K562 (cell line): ENCODE data around the gene CFDP1. TPM values are rescaled to one million over a fixed set of nuclear protein-coding genes. Genes with fewer than 3 reads are reported as not detected.

Source experiments
- EZH2 ChIP-seq: IDR thresholded peaks from 2 replicates; pipeline ENCODE4 v1.6.1; 2012; ENCODE audit warnings: low read depth, mild to moderate bottlenecking, inconsistent platforms, low read length, borderline replicate concordance
- ILF3 ChIP-seq: fragments of 450-650 bp; IDR thresholded peaks from 2 replicates; pipeline ENCODE4 v1.6.1; 2018; ENCODE audit warnings: antibody characterized with exemption, mild to moderate bottlenecking, moderate library complexity, borderline replicate concordance
- KLF13 ChIP-seq: fragments of 450-650 bp; IDR thresholded peaks from 2 replicates; pipeline ENCODE4 v1.6.1; 2016; ENCODE audit warnings: missing genetic modification characterization, low read depth, mild to moderate bottlenecking, missing compliant biosample characterization, moderate library complexity, borderline replicate concordance
- MAFK ChIP-seq: IDR thresholded peaks from 2 replicates; pipeline ENCODE4 v1.6.1; 2011; ENCODE audit warnings: low read length, improper control_type of control experiment
- MEIS2 ChIP-seq: fragments of 450-650 bp; IDR thresholded peaks from 2 replicates; pipeline ENCODE4 v1.6.1; 2014; ENCODE audit warnings: mild to moderate bottlenecking; ENCODE audit not compliant: partially characterized antibody
- NCOA1 ChIP-seq: fragments of 450-650 bp; IDR thresholded peaks from 2 replicates; pipeline ENCODE4 v1.6.1; 2016; ENCODE audit warnings: low read depth
- POLR2H ChIP-seq: IDR thresholded peaks from 2 replicates; pipeline ENCODE4 v1.6.1; 2016; ENCODE audit warnings: missing genetic modification characterization, low read depth, mild to moderate bottlenecking, control low read depth, missing compliant biosample characterization, moderate library complexity
- SMAD4 ChIP-seq: fragments of 250-450 bp; sonication (Bioruptor Pico); conservative IDR thresholded peaks from 2 replicates; pipeline ENCODE4 v1.8.0; 2021; ENCODE audit warnings: inconsistent platforms, mild to moderate bottlenecking, moderate library complexity
- TAF7 ChIP-seq: fragments of 450-650 bp; IDR thresholded peaks from 2 replicates; pipeline ENCODE4 v1.6.1; 2016; ENCODE audit warnings: missing genetic modification characterization, missing compliant biosample characterization
- ZFP1 ChIP-seq: fragments of 450-650 bp; formaldehyde crosslinking; IDR thresholded peaks from 2 replicates; pipeline ENCODE4 v1.4.0; 2020; ENCODE audit warnings: mild to moderate bottlenecking, mixed read lengths
- ZKSCAN3 ChIP-seq: fragments of 250-450 bp; sonication (Bioruptor Pico); IDR thresholded peaks from 2 replicates; pipeline ENCODE4 v1.4.0; 2020
- ZNF24 ChIP-seq: fragments of 450-650 bp; IDR thresholded peaks from 2 replicates; pipeline ENCODE4 v1.6.1; 2016
- ZNF282 ChIP-seq: sonication (generic); formaldehyde crosslinking; IDR thresholded peaks from 2 replicates; pipeline ENCODE4 v1.8.1; 2023; ENCODE audit warnings: missing genetic modification reagents
- ZNF311 ChIP-seq: fragments of 250-450 bp; sonication (Bioruptor Pico); IDR thresholded peaks from 2 replicates; pipeline ENCODE4 v1.4.0; 2020; ENCODE audit warnings: mild to moderate bottlenecking, moderate library complexity
- ZNF586 ChIP-seq: fragments of 450-650 bp; formaldehyde crosslinking; conservative IDR thresholded peaks from 2 replicates; pipeline ENCODE4 v1.4.0; 2020; ENCODE audit warnings: mild to moderate bottlenecking, moderate library complexity
- polyA plus RNA-seq, 8 experiments: library from polyadenylated mRNA; depleted of rRNA in 4 of 8; stranded (reverse) in 5 of 8; unstranded in 3 of 8; fragments of >200 nt; fragmentation: Nextera tagmentation in 2 of 8; fragmentation: Illumina TruSeq in 1 of 8; extraction: Ambion mirVana in 2 of 8; extraction: Trizol in 1 of 8; gene quantifications; 2 replicates each; pipeline versions ENCODE4 v1.2.1 to v1.2.3, GENCODE V29; 2011 to 2014; ENCODE audit warnings: inconsistent platforms in 1 of 8, missing spikeins in 1 of 8
- total RNA-seq, 7 experiments: library from RNA; depleted of rRNA in 6 of 7; stranded (reverse); fragments of >200 nt in 6 of 7; fragmentation: Illumina TruSeq in 2 of 7; extraction: Trizol in 2 of 7; gene quantifications; 2 replicates each; pipeline versions ENCODE4 v1.2.1 to v1.2.3, GENCODE V29; 2011 to 2021; ENCODE audit warnings: low replicate concordance in 1 of 7
- TF ChIP-seq, protein P1 (sequence below), 2 experiments: fragments of 450-650 bp in 1 of 2; sonication (generic) in 1 of 2; formaldehyde crosslinking in 1 of 2; IDR thresholded peaks; 2 replicates each; pipeline versions ENCODE4 v1.7.1 to v1.9.0; 2016 to 2022; ENCODE audit warnings: inconsistent platforms in 1 of 2, mild to moderate bottlenecking in 1 of 2, missing genetic modification reagents in 1 of 2
- TF ChIP-seq, protein P2 (sequence below), 3 experiments: fragments of 200-800 bp in 1 of 3; sonication (Bioruptor generic) in 1 of 3; sonication (generic) in 1 of 3; formaldehyde crosslinking in 1 of 3; IDR thresholded peaks; 2 replicates each; pipeline versions ENCODE4 v1.6.1 to v1.8.0; 2016 to 2022; ENCODE audit warnings: mild to moderate bottlenecking in 2 of 3, missing compliant biosample characterization in 2 of 3, missing genetic modification characterization in 2 of 3, missing genetic modification reagents in 1 of 3

Gene CFDP1
- total and polyA plus RNA-seq, 9 of the 15 experiments (the other 6 are each of a cell fraction or from before 2014, with no cell fraction given) = 31.5 to 78.4 (median 61.7) TPM

DNA sequence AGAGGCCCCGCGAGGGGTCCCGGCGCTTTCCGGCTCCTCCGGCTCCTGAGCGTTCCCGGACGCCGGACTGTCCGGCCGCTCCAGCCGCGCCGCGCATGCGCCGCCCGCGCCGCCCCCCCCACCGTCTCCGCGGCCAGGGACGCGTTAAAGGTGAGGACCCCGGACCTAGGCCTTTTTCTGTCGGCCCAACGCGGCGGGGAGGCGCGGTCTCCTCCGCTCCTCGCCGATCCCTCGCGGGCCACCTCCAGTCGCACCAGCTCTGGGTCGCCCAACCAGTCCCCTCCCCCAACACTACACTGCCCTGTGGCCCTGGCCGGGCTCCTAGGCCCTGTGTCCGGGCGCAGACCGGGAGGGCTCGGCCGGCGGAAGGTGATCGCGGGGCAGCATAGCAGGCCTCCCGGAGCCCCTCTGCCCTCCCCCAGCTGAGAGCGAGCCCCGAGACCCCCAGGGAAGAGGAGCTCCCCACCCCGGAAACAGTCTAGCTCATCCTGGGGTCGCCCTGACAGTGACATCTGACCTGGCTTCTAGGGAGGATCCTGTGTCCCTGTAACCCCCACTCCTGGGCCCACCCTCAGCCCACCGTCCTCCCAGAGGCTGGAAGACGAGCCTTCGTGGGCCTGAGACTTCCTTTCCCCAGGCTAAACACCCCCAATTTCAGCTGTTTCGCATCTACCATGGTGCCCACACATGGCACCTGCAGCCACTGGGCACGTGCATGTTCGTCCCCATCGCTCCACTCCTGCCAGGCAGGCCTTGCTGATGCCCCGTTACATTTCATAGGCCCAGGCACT is 167.2 kb downstream of the CFDP1 start (continued):
- TF ChIP-seq, protein P1, sequence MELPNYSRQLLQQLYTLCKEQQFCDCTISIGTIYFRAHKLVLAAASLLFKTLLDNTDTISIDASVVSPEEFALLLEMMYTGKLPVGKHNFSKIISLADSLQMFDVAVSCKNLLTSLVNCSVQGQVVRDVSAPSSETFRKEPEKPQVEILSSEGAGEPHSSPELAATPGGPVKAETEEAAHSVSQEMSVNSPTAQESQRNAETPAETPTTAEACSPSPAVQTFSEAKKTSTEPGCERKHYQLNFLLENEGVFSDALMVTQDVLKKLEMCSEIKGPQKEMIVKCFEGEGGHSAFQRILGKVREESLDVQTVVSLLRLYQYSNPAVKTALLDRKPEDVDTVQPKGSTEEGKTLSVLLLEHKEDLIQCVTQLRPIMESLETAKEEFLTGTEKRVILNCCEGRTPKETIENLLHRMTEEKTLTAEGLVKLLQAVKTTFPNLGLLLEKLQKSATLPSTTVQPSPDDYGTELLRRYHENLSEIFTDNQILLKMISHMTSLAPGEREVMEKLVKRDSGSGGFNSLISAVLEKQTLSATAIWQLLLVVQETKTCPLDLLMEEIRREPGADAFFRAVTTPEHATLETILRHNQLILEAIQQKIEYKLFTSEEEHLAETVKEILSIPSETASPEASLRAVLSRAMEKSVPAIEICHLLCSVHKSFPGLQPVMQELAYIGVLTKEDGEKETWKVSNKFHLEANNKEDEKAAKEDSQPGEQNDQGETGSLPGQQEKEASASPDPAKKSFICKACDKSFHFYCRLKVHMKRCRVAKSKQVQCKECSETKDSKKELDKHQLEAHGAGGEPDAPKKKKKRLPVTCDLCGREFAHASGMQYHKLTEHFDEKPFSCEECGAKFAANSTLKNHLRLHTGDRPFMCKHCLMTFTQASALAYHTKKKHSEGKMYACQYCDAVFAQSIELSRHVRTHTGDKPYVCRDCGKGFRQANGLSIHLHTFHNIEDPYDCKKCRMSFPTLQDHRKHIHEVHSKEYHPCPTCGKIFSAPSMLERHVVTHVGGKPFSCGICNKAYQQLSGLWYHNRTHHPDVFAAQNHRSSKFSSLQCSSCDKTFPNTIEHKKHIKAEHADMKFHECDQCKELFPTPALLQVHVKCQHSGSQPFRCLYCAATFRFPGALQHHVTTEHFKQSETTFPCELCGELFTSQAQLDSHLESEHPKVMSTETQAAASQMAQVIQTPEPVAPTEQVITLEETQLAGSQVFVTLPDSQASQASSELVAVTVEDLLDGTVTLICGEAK (IDR thresholded peaks at IDR 0.05) = peak; percentile 55; the same call in 1 of the 2 replicates
- TF ChIP-seq, protein P1 (CRISPR knock-in tag; IDR thresholded peaks at IDR 0.05) = no peak
- TF ChIP-seq POLR2H (no peak), MEIS2 (peak; percentile 76), EZH2 (no peak), ZNF282 (CRISPR knock-in tag) (no peak), TAF7 (tag) (peak; percentile 71), SMAD4 (no peak; the same call in none of the 2 replicates), ZNF586 (no peak), MAFK (no peak), ZNF24 (no peak), KLF13 (tag) (no peak), ZFP1 (CRISPR knock-in tag) (no peak), ZNF311 (CRISPR knock-in tag) (no peak), ILF3 (no peak), NCOA1 (no peak), ZKSCAN3 (CRISPR knock-in tag) (no peak)
- TF ChIP-seq, protein P2, sequence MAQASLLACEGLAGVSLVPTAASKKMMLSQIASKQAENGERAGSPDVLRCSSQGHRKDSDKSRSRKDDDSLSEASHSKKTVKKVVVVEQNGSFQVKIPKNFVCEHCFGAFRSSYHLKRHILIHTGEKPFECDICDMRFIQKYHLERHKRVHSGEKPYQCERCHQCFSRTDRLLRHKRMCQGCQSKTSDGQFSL (CRISPR knock-in tag; IDR thresholded peaks at IDR 0.05) = peak; percentile 99
- TF ChIP-seq, protein P2 (tag; IDR thresholded peaks at IDR 0.05) = peak in 1 of 2 experiments; percentile 98; a peak in 2 of 4 replicates
